BJ (cell line): Measurements from ENCODE around the gene NOX3. TPM values are rescaled to one million over a fixed set of nuclear protein-coding genes. Genes with fewer than 3 reads are reported as not detected.
A peak's percentile ranks its signal among the peaks of the same experiment; 100 is the strongest.
"Not testable (repeated sequence)": the region's sequence is repeated elsewhere in the genome, so short reads cannot be mapped to it uniquely, and the experiment has no call there.

Experiments used
- CTCF ChIA-PET: fragments of 350-600 bp; formaldehyde crosslinking; extraction: SDS; loops from one replicate; lab custom pipeline; 2021; ENCODE audit warnings: antibody characterized with exemption, inconsistent platforms; lab: Yijun Ruan, JAX
- POLR2A ChIA-PET: fragments of 300-600 bp; sonication (Branson Sonifier 250); formaldehyde crosslinking; extraction: SDS; loops from one replicate; lab custom pipeline; 2021; ENCODE audit warnings: antibody characterized with exemption; lab: Charles Lee
- DNase-seq: peaks from one replicate; pipeline ENCODE4 v3.0.0-alpha.2; 2011; ENCODE audit warnings: low read depth
- H3K27me3 ChIP-seq: 2 replicates; pipeline ENCODE4 v1.6.0; 2011; ENCODE audit warnings: low read length; ENCODE audit not compliant: control insufficient read depth, insufficient read depth
- H3K36me3 ChIP-seq: 2 replicates; pipeline ENCODE4 v1.5.1; 2011; ENCODE audit warnings: low read length; ENCODE audit not compliant: control insufficient read depth, insufficient read depth
- H3K4me3 ChIP-seq: 2 replicates; pipeline ENCODE4 v1.5.1; 2011; ENCODE audit warnings: low read depth, mild to moderate bottlenecking, control low read depth, low read length
- polyA plus RNA-seq: library from polyadenylated mRNA; depleted of rRNA; stranded (reverse); fragments of >200 nt; gene quantifications from 2 replicates; pipeline ENCODE4 v1.2.3, GENCODE V29; 2011
- TF ChIP-seq, protein P1 (sequence below): IDR thresholded peaks from 2 replicates; pipeline ENCODE4 v1.5.1; 2011; ENCODE audit warnings: low read depth, mild to moderate bottlenecking, control low read depth, inconsistent platforms, low read length, moderate library complexity; ENCODE audit not compliant: insufficient read depth

NOX3 gene
- polyA plus RNA-seq, 1 experiment: not detected

- no peak overlapping the region for H3K4me3 ChIP-seq
- ChIA-PET CTCF (no interaction called here), POLR2A (no interaction called here)
- no peaks in the 10 kb centered on the region for H3K36me3 ChIP-seq
- TF ChIP-seq, protein P1, sequence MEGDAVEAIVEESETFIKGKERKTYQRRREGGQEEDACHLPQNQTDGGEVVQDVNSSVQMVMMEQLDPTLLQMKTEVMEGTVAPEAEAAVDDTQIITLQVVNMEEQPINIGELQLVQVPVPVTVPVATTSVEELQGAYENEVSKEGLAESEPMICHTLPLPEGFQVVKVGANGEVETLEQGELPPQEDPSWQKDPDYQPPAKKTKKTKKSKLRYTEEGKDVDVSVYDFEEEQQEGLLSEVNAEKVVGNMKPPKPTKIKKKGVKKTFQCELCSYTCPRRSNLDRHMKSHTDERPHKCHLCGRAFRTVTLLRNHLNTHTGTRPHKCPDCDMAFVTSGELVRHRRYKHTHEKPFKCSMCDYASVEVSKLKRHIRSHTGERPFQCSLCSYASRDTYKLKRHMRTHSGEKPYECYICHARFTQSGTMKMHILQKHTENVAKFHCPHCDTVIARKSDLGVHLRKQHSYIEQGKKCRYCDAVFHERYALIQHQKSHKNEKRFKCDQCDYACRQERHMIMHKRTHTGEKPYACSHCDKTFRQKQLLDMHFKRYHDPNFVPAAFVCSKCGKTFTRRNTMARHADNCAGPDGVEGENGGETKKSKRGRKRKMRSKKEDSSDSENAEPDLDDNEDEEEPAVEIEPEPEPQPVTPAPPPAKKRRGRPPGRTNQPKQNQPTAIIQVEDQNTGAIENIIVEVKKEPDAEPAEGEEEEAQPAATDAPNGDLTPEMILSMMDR: no peak
- peak; percentile 24 for DNase-seq
- no peaks in the 10 kb centered on the region for H3K27me3 ChIP-seq
Measured at GRCh38 chr6:155373276-155373675, 82.4 kb downstream of the NOX3 start.

DNA sequence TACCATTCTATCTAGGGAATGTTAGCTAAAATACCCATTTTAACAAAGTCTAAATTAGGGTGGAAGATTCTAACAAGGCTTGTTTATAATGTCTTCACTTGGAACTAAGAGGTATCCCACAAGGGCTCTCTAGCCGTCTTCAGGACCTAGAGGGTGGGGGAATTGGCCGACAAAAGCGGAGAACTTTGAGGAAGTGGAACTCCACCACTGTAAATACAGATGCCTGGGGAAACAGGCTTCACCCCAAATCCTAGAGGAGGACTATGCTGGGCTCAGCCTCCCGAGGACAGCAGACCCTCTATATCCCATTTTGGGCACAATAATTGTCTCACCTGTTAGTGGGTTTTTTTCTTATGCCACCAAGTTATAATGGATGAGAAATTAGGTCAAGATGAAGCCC, 83.4 kb downstream of the NOX3 start:
- no peaks in the 10 kb centered on the region for H3K36me3 ChIP-seq
- TF ChIP-seq, protein P1: no peak
- POLR2A ChIA-PET: no interaction called here
- DNase-seq: no peak
- H3K4me3 ChIP-seq: no peak overlapping the region
- CTCF ChIA-PET: no interaction called here
- no peaks in the 10 kb centered on the region for H3K27me3 ChIP-seq

GRCh38 chr6:155371230-155371629, 84.4 kb downstream of the NOX3 start:
- no peak overlapping the region for H3K4me3 ChIP-seq
- ChIA-PET CTCF (no interaction called here), POLR2A (no interaction called here)
- DNase-seq: no peak
- TF ChIP-seq, protein P1: no peak
- H3K36me3 ChIP-seq: no peaks in the 10 kb centered on the region
- H3K27me3 ChIP-seq: no peaks in the 10 kb centered on the region

DNA sequence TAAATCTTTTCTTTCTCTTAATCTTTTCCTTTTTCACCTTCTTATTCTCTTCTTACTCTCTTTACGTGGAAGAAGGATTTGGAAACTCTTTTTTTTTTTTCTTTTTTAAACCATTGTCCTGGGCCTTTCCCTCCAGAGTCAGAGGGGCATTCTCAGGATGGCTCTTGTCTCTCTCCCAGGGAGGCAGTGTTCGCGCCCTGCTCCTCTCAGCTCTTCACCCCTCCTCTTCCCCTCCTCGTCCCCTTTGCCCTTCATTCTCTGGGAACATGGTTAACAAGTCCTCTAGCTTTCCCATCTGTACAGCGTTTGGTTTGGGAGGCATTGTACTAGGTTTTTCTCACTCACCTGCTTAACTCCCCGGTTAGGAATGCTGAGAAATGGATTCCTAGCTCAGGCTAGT, 89.3 kb downstream of the NOX3 start:
- CTCF ChIA-PET: interaction anchor here (0.6 kb wide), 1 partner anchor 42 kb away, joined by 4 read pairs; no protein-coding TSS in a partner anchor
- Histone ChIP-seq H3K36me3 (no peaks in the 10 kb centered on the region), H3K4me3 (no peak overlapping the region), H3K27me3 (no peaks in the 10 kb centered on the region)
- POLR2A ChIA-PET: no interaction called here
- TF ChIP-seq, protein P1: no peak
- DNase-seq: no peak

GRCh38 chr6:155364844-155365437, 90.7 kb downstream of the NOX3 start:
- no peak for DNase-seq
- Histone ChIP-seq H3K36me3 (no peaks in the 10 kb centered on the region), H3K4me3 (no peak overlapping the region), H3K27me3 (no peaks in the 10 kb centered on the region)
- ChIA-PET POLR2A (no interaction called here), CTCF (no interaction called here)
- TF ChIP-seq, protein P1: no peak

- CTCF ChIA-PET: interaction anchor here (0.7 kb wide), 1 partner anchor 16 kb away, joined by 3 read pairs; no protein-coding TSS in a partner anchor
- H3K27me3 ChIP-seq, H3K4me3 ChIP-seq, DNase-seq, H3K36me3 ChIP-seq, POLR2A ChIA-PET: not testable (repeated sequence)
Measured at GRCh38 chr6:155364021-155364420, 91.6 kb downstream of the NOX3 start.

DNA sequence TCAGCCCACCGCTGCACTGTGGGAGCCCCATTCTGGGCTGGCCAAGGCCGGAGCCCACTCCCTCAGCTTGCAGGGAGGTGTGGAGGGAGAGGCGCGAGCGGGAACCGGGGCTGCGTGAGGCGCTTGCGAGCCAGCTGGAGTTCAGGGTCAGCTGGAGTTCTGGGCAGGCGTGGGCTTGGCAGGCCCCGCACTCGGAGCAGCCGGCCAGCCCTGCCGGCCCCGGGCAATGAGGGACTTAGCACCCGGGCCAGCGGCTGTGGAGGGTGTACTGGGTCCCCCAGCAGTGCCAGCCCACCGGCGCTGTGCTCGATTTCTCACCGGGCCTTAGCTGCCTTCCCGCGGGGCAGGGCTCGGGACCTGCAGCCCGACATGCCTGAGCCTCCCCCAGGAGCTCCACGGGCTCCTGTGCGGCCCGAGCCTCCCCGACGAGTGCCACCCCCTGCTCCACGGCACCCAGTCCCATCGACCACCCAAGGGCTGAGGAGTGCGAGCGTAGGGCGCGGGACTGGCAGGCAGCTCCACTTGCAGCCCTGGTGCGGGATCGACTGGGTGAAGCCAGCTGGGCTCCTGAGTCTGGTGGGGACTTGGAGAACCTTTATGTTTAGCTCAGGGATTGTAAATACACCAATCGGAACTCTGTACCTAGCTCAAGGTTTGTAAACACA, 92.5 kb downstream of the NOX3 start:
- H3K4me3 ChIP-seq, H3K36me3 ChIP-seq, POLR2A ChIA-PET, H3K27me3 ChIP-seq, DNase-seq, CTCF ChIA-PET: not testable (repeated sequence)
